ENCODE data around the gene TNS2.

Gene TNS2

GRCh38 chr12:53042607-53043454, 7.0 kb upstream of the TNS2 start:
- Histone ChIP-seq H3K4me1 (ENCODE audit: control insufficient read depth in 1 of 2, insufficient read depth in 2 of 2, low read length in 2 of 2) (peaks cover 23 to 25% of the 10 kb centered on the region in 2 donors), H3K4me3 (ENCODE audit: low read depth in 1 of 2, low read length in 2 of 2) (no peak overlapping the region), H3K36me3 (ENCODE audit: control insufficient read depth in 1 of 2, insufficient read depth in 2 of 2, low read length in 2 of 2) (peaks cover 9 to 27% of the 10 kb centered on the region in 2 donors), H3K9ac (ENCODE audit: low read depth in 1 of 2, low read length in 2 of 2) (no peak overlapping the region), H3K27me3 (ENCODE audit: control insufficient read depth in 1 of 2, insufficient read depth in 2 of 2, low read length in 2 of 2) (no peaks in the 10 kb centered on the region), H3K27ac (ENCODE audit: low read depth, low read length) (no peak overlapping the region), H3K9me3 (ENCODE audit: control insufficient read depth in 1 of 2, low read length in 2 of 2) (no peaks in the 10 kb centered on the region)

GRCh38 chr12:53044052-53044581, 5.7 kb upstream of the TNS2 start:
- Histone ChIP-seq H3K4me3 (ENCODE audit: low read depth in 1 of 2, low read length in 2 of 2) (no peak overlapping the region), H3K27ac (ENCODE audit: low read depth, low read length) (no peak overlapping the region), H3K4me1 (ENCODE audit: control insufficient read depth in 1 of 2, insufficient read depth in 2 of 2, low read length in 2 of 2) (peaks cover 33 to 34% of the 10 kb centered on the region in 2 donors), H3K27me3 (ENCODE audit: control insufficient read depth in 1 of 2, insufficient read depth in 2 of 2, low read length in 2 of 2) (no peaks in the 10 kb centered on the region), H3K9me3 (ENCODE audit: control insufficient read depth in 1 of 2, low read length in 2 of 2) (no peaks in the 10 kb centered on the region), H3K9ac (ENCODE audit: low read depth in 1 of 2, low read length in 2 of 2) (peak overlapping the region in 1 of 2 donors; percentile 25), H3K36me3 (ENCODE audit: control insufficient read depth in 1 of 2, insufficient read depth in 2 of 2, low read length in 2 of 2) (peaks cover 4 to 14% of the 10 kb centered on the region in 2 donors)

- Histone ChIP-seq H3K4me1 (ENCODE audit: control insufficient read depth in 1 of 2, insufficient read depth in 2 of 2, low read length in 2 of 2) (peaks cover 41 to 43% of the 10 kb centered on the region in 2 donors), H3K27me3 (ENCODE audit: control insufficient read depth in 1 of 2, insufficient read depth in 2 of 2, low read length in 2 of 2) (no peaks in the 10 kb centered on the region), H3K4me3 (ENCODE audit: low read depth in 1 of 2, low read length in 2 of 2) (peak overlapping the region in 1 of 2 donors; percentile 20), H3K27ac (ENCODE audit: low read depth, low read length) (peak overlapping the region; percentile 30), H3K9ac (ENCODE audit: low read depth in 1 of 2, low read length in 2 of 2) (no peak overlapping the region), H3K9me3 (ENCODE audit: control insufficient read depth in 1 of 2, low read length in 2 of 2) (no peaks in the 10 kb centered on the region), H3K36me3 (ENCODE audit: control insufficient read depth in 1 of 2, insufficient read depth in 2 of 2, low read length in 2 of 2) (peaks cover 0 to 5% of the 10 kb centered on the region in 2 donors)
Measured at GRCh38 chr12:53044896-53045695, 4.8 kb upstream of the TNS2 start.

GRCh38 chr12:53045696-53046045, 4.2 kb upstream of the TNS2 start:
- Histone ChIP-seq H3K9ac (ENCODE audit: low read depth in 1 of 2, low read length in 2 of 2) (no peak overlapping the region), H3K4me1 (ENCODE audit: control insufficient read depth in 1 of 2, insufficient read depth in 2 of 2, low read length in 2 of 2) (peaks cover 47 to 49% of the 10 kb centered on the region in 2 donors), H3K27ac (ENCODE audit: low read depth, low read length) (peak overlapping the region; percentile 94), H3K27me3 (ENCODE audit: control insufficient read depth in 1 of 2, insufficient read depth in 2 of 2, low read length in 2 of 2) (no peaks in the 10 kb centered on the region), H3K9me3 (ENCODE audit: control insufficient read depth in 1 of 2, low read length in 2 of 2) (no peaks in the 10 kb centered on the region), H3K4me3 (ENCODE audit: low read depth in 1 of 2, low read length in 2 of 2) (peak overlapping the region; percentile 94 to 95), H3K36me3 (ENCODE audit: control insufficient read depth in 1 of 2, insufficient read depth in 2 of 2, low read length in 2 of 2) (peaks cover 0 to 5% of the 10 kb centered on the region in 2 donors)

GRCh38 chr12:53046655-53047220, 3.1 kb upstream of the TNS2 start:
- no peaks in the 10 kb centered on the region for H3K9me3 ChIP-seq (ENCODE audit: control insufficient read depth in 1 of 2, low read length in 2 of 2)
- peak overlapping the region; percentile 94 to 95 for H3K4me3 ChIP-seq (ENCODE audit: low read depth in 1 of 2, low read length in 2 of 2)
- H3K9ac ChIP-seq (ENCODE audit: low read depth in 1 of 2, low read length in 2 of 2), result peak overlapping the region; percentile 98 to 99
- peak overlapping the region; percentile 94 for H3K27ac ChIP-seq (ENCODE audit: low read depth, low read length)
- no peaks in the 10 kb centered on the region for H3K36me3 ChIP-seq (ENCODE audit: control insufficient read depth in 1 of 2, insufficient read depth in 2 of 2, low read length in 2 of 2)
- peaks cover 57 to 59% of the 10 kb centered on the region in 2 donors for H3K4me1 ChIP-seq (ENCODE audit: control insufficient read depth in 1 of 2, insufficient read depth in 2 of 2, low read length in 2 of 2)
- no peaks in the 10 kb centered on the region for H3K27me3 ChIP-seq (ENCODE audit: control insufficient read depth in 1 of 2, insufficient read depth in 2 of 2, low read length in 2 of 2)

GRCh38 chr12:53047221-53048032, 2.4 kb upstream of the TNS2 start:
- H3K27me3 ChIP-seq (ENCODE audit: control insufficient read depth in 1 of 2, insufficient read depth in 2 of 2, low read length in 2 of 2), result no peaks in the 10 kb centered on the region
- no peaks in the 10 kb centered on the region for H3K9me3 ChIP-seq (ENCODE audit: control insufficient read depth in 1 of 2, low read length in 2 of 2)
- H3K27ac ChIP-seq (ENCODE audit: low read depth, low read length), result peak overlapping the region; percentile 94
- peaks cover 64 to 66% of the 10 kb centered on the region in 2 donors for H3K4me1 ChIP-seq (ENCODE audit: control insufficient read depth in 1 of 2, insufficient read depth in 2 of 2, low read length in 2 of 2)
- H3K36me3 ChIP-seq (ENCODE audit: control insufficient read depth in 1 of 2, insufficient read depth in 2 of 2, low read length in 2 of 2), result no peaks in the 10 kb centered on the region
- H3K9ac ChIP-seq (ENCODE audit: low read depth in 1 of 2, low read length in 2 of 2), result peak overlapping the region; percentile 75 to 80
- H3K4me3 ChIP-seq (ENCODE audit: low read depth in 1 of 2, low read length in 2 of 2), result peak overlapping the region; percentile 63 to 64

GRCh38 chr12:53048033-53048779, 1.7 kb upstream of the TNS2 start:
- Histone ChIP-seq H3K9ac (ENCODE audit: low read depth in 1 of 2, low read length in 2 of 2) (peak overlapping the region; percentile 75 to 80), H3K4me1 (ENCODE audit: control insufficient read depth in 1 of 2, insufficient read depth in 2 of 2, low read length in 2 of 2) (peaks cover 69 to 73% of the 10 kb centered on the region in 2 donors), H3K4me3 (ENCODE audit: low read depth in 1 of 2, low read length in 2 of 2) (peak overlapping the region; percentile 64 to 65), H3K27ac (ENCODE audit: low read depth, low read length) (peak overlapping the region; percentile 94), H3K36me3 (ENCODE audit: control insufficient read depth in 1 of 2, insufficient read depth in 2 of 2, low read length in 2 of 2) (no peaks in the 10 kb centered on the region), H3K9me3 (ENCODE audit: control insufficient read depth in 1 of 2, low read length in 2 of 2) (no peaks in the 10 kb centered on the region), H3K27me3 (ENCODE audit: control insufficient read depth in 1 of 2, insufficient read depth in 2 of 2, low read length in 2 of 2) (no peaks in the 10 kb centered on the region)

GRCh38 chr12:53048780-53049401, 974 bp upstream of the TNS2 start:
- H3K9ac ChIP-seq (ENCODE audit: low read depth in 1 of 2, low read length in 2 of 2), result peak overlapping the region; percentile 75 to 80
- peak overlapping the region; percentile 94 for H3K27ac ChIP-seq (ENCODE audit: low read depth, low read length)
- no peaks in the 10 kb centered on the region for H3K9me3 ChIP-seq (ENCODE audit: control insufficient read depth in 1 of 2, low read length in 2 of 2)
- peaks cover 76 to 78% of the 10 kb centered on the region in 2 donors for H3K4me1 ChIP-seq (ENCODE audit: control insufficient read depth in 1 of 2, insufficient read depth in 2 of 2, low read length in 2 of 2)
- no peaks in the 10 kb centered on the region for H3K27me3 ChIP-seq (ENCODE audit: control insufficient read depth in 1 of 2, insufficient read depth in 2 of 2, low read length in 2 of 2)
- peak overlapping the region; percentile 64 to 65 for H3K4me3 ChIP-seq (ENCODE audit: low read depth in 1 of 2, low read length in 2 of 2)
- no peaks in the 10 kb centered on the region for H3K36me3 ChIP-seq (ENCODE audit: control insufficient read depth in 1 of 2, insufficient read depth in 2 of 2, low read length in 2 of 2)
